HG02623 (cell line): ENCODE measurements around the gene FILIP1L.
A peak's percentile ranks its signal among the peaks of the same experiment; 100 is the strongest.
"Not testable (repeated sequence)": the region's sequence is repeated elsewhere in the genome, so short reads cannot be mapped to it uniquely, and the experiment has no call there.

ENCODE experiments used
- ATAC-seq: cut with Tn5 transposase; IDR thresholded peaks from one replicate; pipeline ENCODE4 v1.9.1; 2021; ENCODE audit warnings: moderate library complexity; ENCODE audit not compliant: unreplicated experiment

Gene FILIP1L

DNA sequence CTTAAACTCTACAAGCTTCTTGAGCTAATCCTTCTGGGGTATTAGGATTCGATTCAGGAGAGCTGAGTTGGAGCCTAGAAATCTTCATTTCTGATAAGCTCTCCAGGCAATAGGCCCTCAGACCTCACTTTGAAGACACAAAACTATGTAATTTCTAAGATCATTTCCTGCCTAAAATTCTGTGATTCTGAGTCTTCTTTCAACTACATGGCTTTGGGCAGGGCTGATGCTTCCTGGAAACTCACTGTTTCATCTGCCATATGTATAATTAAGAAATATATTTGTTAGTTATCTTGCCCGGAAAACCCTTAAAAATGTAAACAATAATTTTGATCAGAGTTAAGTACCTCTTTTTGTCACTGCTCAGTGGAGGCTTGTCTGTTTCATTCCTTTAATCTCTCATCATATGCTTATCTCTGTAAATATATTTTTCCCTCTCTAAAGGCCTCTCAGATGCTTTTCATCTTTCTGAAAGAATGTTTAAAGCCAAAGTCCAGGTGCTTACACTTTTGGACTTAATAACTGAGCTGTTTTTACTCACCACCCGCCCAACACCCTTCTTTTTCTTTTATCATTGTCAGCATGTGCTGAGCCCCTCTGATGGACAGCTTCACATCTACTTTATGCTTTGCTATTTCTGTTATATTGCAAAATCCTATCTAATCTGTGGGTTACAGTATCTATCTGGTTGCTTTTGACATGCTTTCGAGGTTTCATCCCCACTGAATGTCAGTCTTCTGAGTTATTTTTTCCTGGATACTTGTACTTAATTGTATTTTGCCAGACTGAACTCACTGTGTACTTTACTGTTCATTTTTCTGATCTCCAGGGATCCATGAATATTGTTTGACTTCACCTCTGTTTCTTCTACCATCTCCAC lies 38.2 kb downstream of the FILIP1L start:
- no peak for ATAC-seq

DNA sequence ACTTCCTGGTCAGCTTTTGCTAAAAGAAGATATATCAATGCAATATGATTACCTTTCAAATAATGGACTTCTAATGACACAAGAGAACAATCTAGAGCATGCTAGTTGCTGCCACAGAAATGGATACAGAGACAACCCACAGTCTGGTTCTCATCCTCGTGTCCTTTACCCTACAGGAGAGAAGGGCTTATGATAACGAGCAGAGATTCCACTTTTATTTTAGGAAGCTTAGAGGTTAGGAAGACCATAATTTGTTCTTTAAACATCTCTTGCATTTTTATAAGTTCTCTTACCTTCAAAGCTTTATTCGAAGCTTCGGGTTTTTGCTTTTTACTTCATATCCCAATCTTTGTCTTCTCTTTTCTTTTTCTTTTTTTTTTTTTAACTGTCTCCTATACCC lies 39.1 kb downstream of the FILIP1L start:
- ATAC-seq, result no peak

DNA sequence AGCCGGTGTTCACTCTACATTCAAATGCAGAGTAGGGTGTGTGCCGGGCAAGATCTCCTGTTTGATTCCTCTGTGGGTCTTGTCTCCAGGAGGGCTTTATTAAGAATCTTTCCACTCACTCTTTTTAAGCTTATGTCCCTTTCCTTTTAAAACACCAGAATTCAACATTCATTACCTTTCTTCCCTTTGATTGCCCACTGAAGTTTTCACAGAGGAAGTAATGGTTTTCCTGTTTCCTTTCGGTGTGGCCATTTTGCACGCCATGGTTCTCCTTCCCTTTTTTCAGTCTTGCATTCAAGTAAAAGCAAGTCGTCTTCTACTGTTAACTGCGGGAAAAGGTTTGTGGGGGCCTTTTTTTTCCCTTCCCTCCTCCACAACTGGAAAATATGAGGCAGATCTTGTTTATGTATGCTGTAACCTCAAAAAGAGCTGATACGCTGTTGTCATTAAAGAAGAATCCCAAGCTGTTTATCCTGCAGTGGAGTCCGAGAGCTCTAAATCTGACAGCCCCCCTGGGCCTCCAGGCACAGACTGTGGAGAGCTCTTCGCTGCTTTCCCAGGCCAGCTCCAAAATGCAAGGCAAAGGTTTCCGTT lies 40.5 kb downstream of the FILIP1L start:
- no peak for ATAC-seq

DNA sequence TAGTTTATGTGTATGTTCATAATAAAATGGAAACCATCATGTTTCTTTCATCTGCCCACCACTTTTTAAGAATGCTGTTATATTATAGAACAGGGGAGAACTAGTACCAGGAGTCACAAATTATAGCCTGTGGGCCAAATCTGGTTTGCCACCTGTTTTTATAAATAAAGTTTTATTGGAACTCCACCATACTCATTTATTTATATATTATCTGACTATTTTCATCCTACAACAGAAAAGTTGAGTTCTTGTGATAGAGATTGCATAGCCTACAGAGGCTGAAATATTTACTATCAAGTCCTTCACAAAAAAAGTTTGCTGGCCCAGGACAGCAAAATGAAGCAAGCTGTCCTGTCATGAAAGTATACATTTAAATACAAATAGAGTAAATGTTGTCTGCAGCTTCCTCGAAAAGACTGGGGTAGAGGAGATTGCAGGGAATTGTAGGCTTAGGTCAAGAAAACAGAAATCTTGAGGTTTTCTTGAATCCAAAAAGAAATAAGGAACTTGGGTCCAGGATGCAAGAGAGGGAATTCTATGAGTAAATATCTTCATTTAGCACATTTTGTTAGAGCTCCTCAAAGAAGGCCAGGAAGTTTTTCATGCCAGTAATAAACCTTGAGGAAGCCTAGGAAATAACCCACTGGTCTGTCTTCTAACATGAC lies 41.1 kb downstream of the FILIP1L start:
- no peak for ATAC-seq

DNA sequence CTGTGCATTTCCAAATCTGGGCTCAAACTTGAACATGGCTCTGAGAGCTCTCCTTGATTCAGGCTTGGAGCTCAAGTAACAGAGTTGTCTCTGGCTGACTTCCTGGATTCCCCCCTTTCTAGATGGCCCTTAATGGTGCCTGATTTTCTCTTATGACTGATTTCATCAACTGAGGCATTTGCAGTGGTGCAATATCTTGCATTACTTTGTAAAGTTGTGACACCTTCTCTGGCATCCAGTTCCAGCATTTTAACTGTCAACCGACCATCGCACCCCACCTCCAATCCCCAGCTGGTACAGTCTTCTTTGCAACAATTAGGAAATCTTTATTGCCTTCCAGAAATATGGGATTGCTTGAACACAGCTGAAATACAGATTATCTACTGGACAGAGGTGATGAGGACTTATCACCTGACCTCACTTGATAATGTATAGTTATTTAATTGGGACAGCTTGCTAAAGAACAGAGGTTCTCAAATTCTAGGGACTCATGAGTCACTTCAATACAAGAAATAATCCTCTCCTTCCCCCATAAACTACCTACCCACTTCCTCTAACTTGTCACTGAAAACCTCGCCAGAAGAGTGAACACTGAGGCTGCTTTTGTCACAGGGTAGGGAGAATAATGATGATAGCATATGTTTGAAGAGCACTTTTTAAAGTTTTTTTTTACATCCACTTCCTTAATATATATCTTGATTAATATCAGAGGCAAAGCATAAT lies 41.8 kb downstream of the FILIP1L start:
- ATAC-seq, result peak; percentile 50

DNA sequence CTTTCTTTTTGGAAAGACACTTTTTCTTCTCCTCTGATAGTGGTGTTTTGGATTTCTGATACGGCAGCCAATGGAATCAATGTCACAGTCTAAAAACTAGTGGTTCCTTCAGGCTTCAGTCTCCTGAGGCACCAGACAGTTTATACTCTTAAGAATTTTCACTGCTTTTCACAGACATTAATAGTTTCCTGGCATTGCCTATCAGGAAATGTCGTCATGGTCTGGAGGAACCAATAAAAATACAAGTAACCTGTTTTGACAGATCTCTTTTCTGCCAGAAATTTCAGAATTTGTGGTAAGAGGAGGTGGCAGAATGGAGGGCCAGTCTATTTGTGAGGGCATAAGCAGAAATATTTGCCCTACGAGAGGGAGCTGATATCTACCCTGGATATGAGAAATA lies 44.8 kb downstream of the FILIP1L start:
- no peak for ATAC-seq

DNA sequence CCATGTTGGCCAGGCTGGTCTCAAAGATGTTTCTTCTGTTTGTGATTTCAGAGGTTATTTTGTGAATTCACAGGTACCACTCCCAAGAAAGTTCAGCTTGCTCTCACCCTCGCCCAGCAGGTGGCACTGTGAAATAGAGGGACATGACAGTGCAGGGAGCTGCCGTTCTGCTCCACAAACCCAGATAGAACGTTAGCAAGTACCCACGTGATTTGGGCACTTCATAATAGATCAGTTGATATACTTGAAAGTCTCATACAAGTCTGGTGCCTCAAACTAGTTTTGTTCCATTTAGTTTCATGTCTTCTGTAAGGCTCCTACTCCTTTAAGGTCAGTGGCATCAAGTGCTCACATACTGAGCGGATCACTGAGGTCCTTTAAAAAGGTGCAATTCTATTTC lies 45.5 kb downstream of the FILIP1L start:
- ATAC-seq, result peak; percentile 63

DNA sequence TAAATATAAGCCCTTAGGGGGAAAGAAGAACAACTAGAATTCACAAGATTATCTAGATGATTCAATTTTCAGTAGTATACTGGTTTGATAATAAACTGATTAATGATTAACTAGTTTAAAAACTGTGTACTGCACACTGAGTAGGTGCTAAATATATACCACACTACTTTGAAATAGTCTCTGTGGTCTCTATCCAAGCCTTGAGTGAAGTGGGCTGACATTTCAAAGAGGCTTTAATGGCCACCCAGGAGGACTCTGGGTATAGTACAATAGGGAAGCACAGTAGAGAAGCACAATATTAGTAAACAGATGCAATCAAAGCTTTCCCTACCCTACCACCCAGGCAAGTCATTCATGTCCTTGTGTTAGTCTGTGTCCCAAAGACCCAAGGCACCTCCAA lies 46.7 kb downstream of the FILIP1L start:
- no peak for ATAC-seq

DNA sequence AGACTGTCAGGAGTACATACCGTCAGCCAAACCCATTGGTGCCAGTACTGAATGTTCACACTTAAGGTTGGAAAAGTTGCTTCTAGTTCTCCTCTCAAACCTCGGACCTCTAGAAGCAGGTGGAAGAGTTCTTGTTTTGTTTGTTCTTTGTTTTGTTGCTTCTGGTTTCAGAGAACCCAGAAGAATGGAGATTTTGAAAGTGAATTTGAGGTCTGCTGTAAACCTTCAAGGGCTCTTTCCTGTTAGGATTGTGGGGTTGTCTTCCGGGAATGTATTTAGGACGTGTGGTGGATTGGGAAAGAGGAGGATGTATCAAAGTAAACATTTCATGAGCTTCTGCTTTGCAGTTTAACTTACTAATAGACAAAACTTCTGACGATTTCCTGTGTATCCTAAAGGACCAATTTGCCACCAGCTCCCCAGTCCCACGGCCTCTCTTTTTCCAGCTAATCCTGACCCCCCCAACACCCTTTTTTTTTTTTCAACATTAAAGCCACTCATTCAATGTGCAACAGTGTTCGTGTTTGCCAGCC lies 50.3 kb downstream of the FILIP1L start:
- ATAC-seq, result no peak

DNA sequence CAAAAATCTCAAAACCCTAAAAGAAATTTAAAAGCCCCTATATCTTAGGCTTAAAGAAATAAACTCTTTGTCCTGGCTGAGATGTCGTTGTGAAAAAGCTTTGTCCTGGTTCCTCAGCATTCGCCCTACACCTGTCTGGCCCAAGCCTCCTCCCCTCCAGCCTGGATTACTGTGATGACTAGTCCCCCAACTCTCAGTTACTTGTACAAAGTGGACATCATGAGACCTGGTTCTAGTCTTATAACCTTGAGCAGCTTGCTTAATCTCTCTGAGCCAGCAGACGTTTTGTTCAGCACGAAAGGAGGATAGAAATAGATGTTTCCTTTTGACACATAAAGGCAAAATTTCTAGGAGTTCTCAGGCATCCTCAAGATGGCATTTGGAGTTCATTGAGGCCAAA lies 51.6 kb downstream of the FILIP1L start:
- ATAC-seq, result no peak

DNA sequence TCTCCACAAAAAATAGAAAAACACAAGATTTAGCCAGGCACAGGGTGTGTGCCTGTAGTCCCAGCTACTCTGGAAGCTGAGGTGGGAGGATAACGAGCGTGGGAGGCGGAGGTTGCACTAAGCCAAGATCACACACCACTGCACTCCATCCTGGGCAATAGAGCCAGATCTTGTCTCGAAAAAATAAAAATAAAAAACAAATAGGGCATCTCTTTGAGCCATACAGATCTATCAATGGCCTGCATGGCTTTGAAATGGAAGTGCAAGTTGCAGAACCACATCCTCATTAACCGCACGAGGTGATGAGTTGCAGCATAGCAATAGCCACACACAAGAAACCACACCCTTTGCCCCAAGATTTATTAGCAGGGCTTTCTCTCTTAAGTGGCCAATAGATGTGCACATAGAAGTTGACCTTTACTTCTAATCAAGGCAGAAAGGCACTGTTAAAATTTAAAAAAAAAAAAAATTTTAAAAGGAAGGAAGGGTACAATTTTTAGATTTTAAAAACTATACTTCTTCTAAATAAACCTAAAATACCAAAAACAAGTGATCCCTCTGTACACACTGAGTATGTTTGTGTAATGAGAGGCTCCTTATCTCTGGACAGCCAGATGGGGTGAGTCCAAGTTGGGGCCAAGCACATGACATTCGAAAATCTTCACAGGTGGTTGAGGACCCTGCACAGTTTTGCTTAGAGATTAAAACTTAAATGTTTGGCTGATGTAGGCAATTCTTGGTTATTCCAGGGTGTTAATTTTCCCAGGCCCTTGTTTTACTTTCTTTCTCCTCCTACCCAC lies 53.4 kb downstream of the FILIP1L start:
- ATAC-seq, result no peak

DNA sequence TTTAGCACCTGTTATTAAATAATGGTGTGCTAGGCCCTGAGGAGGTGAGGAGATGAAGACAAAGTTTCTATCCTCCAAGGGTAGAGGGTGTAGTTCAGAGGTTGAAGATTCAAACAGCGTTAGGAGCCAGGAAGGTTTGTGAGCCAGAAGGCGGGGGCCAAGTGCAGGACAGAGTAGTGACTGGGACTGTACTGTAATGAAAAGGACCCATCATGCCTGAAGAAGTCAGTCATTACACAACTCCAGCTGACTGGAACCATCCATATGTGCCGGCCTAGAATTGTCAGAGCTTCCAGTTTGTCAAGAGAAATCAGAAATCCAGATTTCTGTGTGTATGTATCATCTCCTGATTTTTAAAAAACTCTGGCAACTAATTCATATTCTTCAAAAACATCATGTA lies 54.8 kb downstream of the FILIP1L start:
- ATAC-seq, result no peak

DNA sequence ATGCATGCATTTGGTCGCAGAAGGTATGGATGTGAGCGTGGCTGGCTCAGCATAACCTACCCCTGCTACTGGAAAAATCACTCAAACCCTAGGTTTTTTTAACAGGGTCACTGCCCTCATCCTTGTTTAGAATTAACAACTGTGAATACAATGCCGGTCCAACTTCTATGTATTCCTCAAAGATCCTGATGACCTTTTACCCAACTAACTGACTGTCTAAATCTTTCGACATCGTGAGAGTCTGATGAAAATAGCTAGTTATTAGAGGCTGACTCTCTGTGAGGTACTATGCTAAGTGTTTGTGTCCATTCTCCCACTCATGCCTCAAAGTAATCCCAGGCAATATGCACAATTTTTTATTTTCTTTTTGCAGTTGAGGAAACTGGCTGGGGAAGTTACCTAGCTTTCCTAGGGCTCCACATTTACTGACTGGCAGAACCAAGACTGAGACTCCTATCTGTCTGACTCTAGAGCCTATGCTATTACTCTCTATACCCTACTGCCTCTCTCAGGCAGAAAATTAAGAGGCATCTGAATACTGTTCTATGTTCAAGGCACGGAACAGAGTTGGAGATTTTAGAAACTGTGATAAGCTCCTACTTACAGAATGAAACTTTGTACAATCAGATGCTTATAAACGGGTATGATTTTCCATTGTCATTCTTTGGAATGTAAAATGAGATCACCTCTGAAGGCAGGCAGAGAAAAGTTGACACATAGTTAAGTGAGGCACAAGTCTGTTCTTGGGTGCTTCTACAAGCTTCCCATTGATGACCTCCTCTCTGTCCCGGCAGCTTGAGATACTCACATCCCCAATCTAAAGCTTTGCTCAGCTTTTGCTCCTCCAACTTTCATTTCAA lies 56.4 kb downstream of the FILIP1L start:
- no peak for ATAC-seq

DNA sequence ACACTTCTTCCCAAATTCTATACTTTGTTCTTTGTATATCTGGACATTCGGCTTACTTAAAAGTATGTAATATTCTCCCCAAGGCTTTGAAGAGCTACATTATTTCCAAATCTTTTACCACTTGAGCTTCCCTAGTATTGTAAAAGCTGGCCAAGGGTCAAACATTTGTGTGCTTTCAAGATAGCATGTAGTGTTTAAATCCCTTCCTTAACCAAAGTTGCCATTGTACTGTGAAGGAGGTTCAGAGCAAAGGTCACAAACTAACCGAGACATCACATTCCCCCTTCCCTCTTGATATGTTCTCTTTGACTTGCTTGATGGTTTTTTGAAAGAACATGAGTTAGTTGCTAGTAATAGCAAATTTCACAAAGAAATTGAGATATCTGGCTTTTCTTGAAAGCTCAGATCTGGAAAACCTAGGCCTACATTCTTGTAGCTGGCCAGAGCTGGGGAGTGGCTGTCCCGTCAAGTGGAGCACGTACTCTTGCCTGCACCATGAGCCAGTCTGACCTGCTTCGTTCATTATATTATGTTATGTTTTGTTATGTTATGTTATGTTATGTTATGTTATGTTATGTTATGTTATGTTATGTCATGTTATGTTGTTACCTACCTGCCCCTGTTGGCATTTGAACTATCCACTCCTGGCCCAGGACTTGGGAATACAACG lies 60.2 kb downstream of the FILIP1L start:
- no peak for ATAC-seq

DNA sequence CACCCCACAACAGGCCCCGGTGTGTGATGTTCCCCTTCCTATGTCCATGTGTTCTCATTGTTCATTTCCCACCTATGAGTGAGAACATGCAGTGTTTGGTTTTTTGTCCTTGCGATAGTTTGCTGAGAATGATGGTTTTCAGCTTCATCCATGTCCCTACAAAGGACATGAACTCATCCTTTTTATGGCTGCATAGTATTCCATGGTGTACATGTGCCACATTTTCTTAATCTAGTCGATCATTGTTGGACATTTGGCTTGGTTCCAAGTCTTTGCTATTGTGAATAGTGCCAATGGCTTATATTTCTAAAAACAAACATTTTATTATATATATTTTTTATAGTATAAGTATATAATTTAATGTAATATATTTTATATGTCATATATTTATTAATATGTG lies 62.8 kb downstream of the FILIP1L start:
- not testable (repeated sequence) for ATAC-seq

DNA sequence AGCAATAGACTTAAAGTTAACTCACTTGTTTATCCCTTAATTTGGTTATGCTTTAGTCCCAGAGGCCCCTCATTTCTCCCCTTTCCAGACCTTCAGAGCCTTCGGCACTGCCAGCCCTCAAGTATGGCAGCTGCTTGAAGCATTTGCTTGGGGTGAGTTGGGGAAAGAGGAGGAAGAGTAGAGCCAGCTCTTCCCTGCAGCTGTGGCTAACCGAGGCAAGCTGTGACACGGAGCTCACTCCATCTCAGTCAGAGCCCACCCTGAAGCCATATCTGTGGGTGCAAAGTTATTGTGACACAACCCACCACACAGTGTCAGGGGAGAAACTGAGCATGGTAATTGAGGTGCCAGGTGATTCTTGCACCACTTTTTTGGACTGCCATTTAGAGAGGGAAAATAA lies 66.1 kb downstream of the FILIP1L start:
- ATAC-seq, result no peak

DNA sequence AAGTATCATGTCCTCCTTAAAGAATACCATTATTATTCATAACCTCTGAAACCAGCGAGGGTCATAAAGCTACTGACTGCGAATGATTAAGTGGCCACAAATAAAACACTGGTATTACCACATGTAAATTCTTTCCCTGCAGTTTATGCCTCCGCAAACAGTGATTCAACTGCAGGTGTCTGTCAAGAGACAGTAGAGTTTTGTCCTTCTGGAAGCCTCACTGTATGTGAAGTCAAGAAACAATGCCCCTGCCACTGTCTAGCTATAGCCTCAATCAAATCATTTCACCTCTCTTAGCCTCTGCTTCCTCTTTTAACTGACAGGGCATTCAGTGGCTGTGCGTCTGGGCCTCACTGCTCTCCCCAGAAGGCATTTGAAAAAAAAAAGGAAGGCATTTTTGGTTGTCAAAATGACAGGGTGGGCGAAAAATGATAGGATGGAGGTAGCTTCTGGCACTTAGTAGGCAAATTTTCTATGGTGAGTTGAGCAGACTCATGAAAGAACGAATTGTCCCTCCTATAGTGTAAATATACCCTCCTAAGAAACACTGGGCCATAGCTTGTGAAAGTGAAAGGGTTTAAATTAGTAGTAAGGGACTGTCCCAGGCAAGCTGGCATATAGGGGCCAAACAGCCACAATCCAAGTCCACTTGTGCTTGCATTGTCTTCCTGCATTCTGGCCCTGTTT lies 66.7 kb downstream of the FILIP1L start:
- peak; percentile 72 for ATAC-seq

DNA sequence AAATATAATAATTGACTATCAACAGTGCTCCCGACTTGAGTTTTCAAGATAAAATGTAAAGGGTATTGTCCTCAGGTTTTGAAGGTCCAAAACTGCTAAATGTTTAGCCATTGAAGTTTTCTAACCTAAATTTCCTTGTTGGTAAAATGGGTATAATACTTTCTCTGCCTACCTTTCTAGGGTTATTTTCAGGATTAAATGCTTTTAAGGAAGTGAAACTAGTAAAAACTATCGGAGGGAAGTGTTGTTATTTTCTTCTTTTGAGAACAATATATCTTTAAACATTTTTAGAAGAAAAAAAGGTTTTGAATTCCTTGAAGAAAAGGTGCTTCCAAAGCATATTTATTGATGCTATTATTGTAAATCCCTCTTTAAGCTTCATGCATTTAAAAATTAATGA lies 67.3 kb downstream of the FILIP1L start:
- ATAC-seq, result no peak
